A549 (cell line): ENCODE results near the gene ZNF280B.

Experiments used
- CBX2 ChIP-seq: fragments of 200-600 bp; sonication (generic); IDR thresholded peaks from 2 replicates; pipeline ENCODE4 v1.6.1; 2016; ENCODE audit warnings: low read depth, mild to moderate bottlenecking, borderline replicate concordance
- CTCF ChIP-seq: fragments of >200 bp; sonication (Bioruptor Twin); formaldehyde crosslinking; IDR thresholded peaks from 3 replicates; pipeline ENCODE4 v1.5.1; 2016
- E2F6 ChIP-seq: IDR thresholded peaks from 2 replicates; pipeline ENCODE4 v1.6.1; 2012; ENCODE audit warnings: low read depth, borderline replicate concordance
- FOSB ChIP-seq: fragments of 250-450 bp; sonication (Bioruptor Pico); IDR thresholded peaks from 2 replicates; pipeline ENCODE4 v1.5.0; 2020; ENCODE audit warnings: mild to moderate bottlenecking, moderate library complexity
- JUNB ChIP-seq: fragments of >200 bp; sonication (Bioruptor Twin); formaldehyde crosslinking; IDR thresholded peaks from 2 replicates; pipeline ENCODE4 v1.6.1; 2016
- MAX ChIP-seq: IDR thresholded peaks from 2 replicates; pipeline ENCODE4 v1.6.1; 2012
- MAZ ChIP-seq: fragments of 150-350 bp; IDR thresholded peaks from 2 replicates; pipeline ENCODE4 v1.6.1; 2014; ENCODE audit warnings: antibody characterized with exemption, low read depth, low read length, borderline replicate concordance
- PHF8 ChIP-seq: fragments of 200-600 bp; sonication (generic); IDR thresholded peaks from 2 replicates; pipeline ENCODE4 v1.6.1; 2016; ENCODE audit warnings: low read depth, mild to moderate bottlenecking, antibody characterized with exemption, moderate library complexity, borderline replicate concordance
- POLR2A ChIP-seq: IDR thresholded peaks from 2 replicates; pipeline ENCODE4 v1.6.1; 2012; ENCODE audit warnings: mild to moderate bottlenecking, low read length
- SMC3 ChIP-seq: fragments of >200 bp; sonication (Bioruptor Twin); formaldehyde crosslinking; IDR thresholded peaks from 3 replicates; pipeline ENCODE4 v1.6.1; 2018; ENCODE audit warnings: inconsistent platforms
- TFCP2L1 ChIP-seq: fragments of 250-450 bp; sonication (Bioruptor Pico); IDR thresholded peaks from 2 replicates; pipeline ENCODE4 v1.5.0; 2021; ENCODE audit warnings: mild to moderate bottlenecking

GRCh38 chr22:22515890-22516289, 7.3 kb upstream of the ZNF280B start:
- no peak for TF ChIP-seq POLR2A
- TF ChIP-seq MAZ = no peak
- TF ChIP-seq CBX2 = no peak
- TF ChIP-seq CTCF = no peak
- TF ChIP-seq MAX = no peak
- no peak for TF ChIP-seq FOSB
- no peak for TF ChIP-seq TFCP2L1 (CRISPR knock-in tag)
- TF ChIP-seq E2F6 = no peak
- no peak for TF ChIP-seq PHF8
- TF ChIP-seq SMC3 = no peak
- TF ChIP-seq JUNB = no peak
